NCI-H2196 (cell line): ENCODE measurements around the gene VARS1.
A peak's percentile ranks its signal among the peaks of the same experiment; 100 is the strongest.

Experiments used
- DNase-seq: peaks from one replicate; lab custom pipeline; 2025; ENCODE audit not compliant: unreplicated experiment; lab: John Stamatoyannopoulos, UW

VARS1 gene

DNA sequence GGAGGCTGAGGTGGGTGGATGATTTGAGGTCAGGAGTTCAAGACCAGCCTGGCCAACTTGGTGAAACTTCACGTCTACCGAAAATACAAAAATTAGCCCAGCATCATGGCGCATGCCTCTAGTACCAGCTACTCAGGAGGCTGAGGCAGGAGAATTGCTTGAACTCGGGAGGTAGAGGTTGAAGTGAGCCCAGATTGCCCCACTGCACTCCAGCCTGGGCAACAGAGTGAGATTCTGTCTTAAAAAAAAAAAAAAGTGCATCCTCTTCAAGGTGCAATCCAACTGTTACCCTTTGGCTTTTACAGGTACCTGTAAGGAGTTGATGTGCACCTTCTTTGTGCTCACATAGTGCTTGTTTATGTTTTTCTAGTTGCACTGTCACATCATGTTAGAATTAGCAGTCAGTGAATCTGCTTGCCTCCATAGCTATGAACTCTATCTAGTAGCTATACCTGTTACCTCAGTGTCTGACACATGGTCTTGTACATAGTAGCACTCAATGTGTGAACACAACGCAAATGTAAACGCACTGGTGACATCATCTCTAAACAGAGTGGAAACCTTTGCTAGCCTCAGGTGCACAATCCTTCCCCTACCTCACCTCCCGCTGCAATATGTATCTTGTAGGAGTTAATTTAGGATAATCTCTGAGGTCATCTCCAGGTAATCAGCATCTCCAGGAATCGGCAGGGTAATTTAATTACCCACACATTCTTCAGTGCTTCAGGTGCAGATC lies 46.1 kb downstream of the VARS1 start:
- DNase-seq = peak; percentile 16
